GM12878 (cell line): ENCODE data around the gene MYO1D. TPM values are rescaled to one million over a fixed set of nuclear protein-coding genes. Genes with fewer than 3 reads are reported as not detected.

Experiments used
- ATAC-seq: fragments of 200-7000 bp; cut with Tn5 transposase; 3 replicates; pipeline ENCODE4 v1.9.1; 2020; ENCODE audit warnings: mild to moderate bottlenecking, moderate library complexity
- BruUV-seq: library from RNA; stranded (reverse); fragments of 400-500 nt; replicated peaks from 2 replicates; lab custom pipeline; 2021; lab: Mats Ljungman, UMichigan
- CTCF ChIA-PET: fragments of 300-600 bp; sonication (Branson Sonifier 250); formaldehyde crosslinking; extraction: SDS; loops from one replicate; lab custom pipeline; 2021; ENCODE audit warnings: inconsistent platforms; lab: Yijun Ruan, JAX
- POLR2A ChIA-PET: fragments of 350-600 bp; formaldehyde crosslinking; extraction: SDS; loops from one replicate; lab custom pipeline; 2021; ENCODE audit warnings: inconsistent platforms; lab: Charles Lee
- RAD21 ChIA-PET: fragments of 300-600 bp; sonication (Branson Sonifier 250); formaldehyde crosslinking; loops from one replicate; lab custom pipeline; 2023; ENCODE audit warnings: antibody characterized with exemption; ENCODE audit not compliant: unreplicated experiment; lab: Charles Lee
- SMC1A ChIA-PET: fragments of 300-600 bp; sonication (Branson Sonifier 250); formaldehyde crosslinking; loops from one replicate; lab custom pipeline; 2023; ENCODE audit not compliant: unreplicated experiment, uncharacterized antibody; lab: Charles Lee
- DNase-seq: peaks from one replicate; pipeline ENCODE4 v3.0.0-alpha.2; 2011; ENCODE audit warnings: low read depth, low spot score
- FAIRE-seq: peaks from 3 replicates; lab custom pipeline; 2011; peaks lifted over from hg19 to GRCh38; lab: Jason Lieb, UNC
- H2AFZ ChIP-seq: 2 replicates; pipeline ENCODE4 v1.6.0; 2011; ENCODE audit warnings: low read depth, low read length, control low read depth; ENCODE audit not compliant: control insufficient read depth
- H3K27ac ChIP-seq: 2 replicates; pipeline ENCODE4 v1.5.1; 2011; ENCODE audit warnings: control low read depth; ENCODE audit not compliant: control insufficient read depth, insufficient read depth
- H3K27me3 ChIP-seq, 2 experiments: replicated peaks in 1 of 2; 2 replicates each; pipeline versions ENCODE4 v1.6.0 to v1.6.1; 2011; ENCODE audit warnings: low read length in 1 of 2; ENCODE audit not compliant: control insufficient read depth in 2 of 2, insufficient read depth in 2 of 2
- H3K36me3 ChIP-seq, 2 experiments: 2 replicates each; pipeline ENCODE4 v1.5.1; 2011; ENCODE audit warnings: low read length in 1 of 2; ENCODE audit not compliant: control insufficient read depth in 2 of 2, insufficient read depth in 2 of 2
- H3K4me1 ChIP-seq: 2 replicates; pipeline ENCODE4 v1.6.1; 2011; ENCODE audit warnings: mild to moderate bottlenecking, low read length, moderate library complexity, mixed read lengths; ENCODE audit not compliant: control insufficient read depth, insufficient read depth
- H3K4me2 ChIP-seq: 2 replicates; pipeline ENCODE4 v1.6.0; 2011; ENCODE audit warnings: control low read depth; ENCODE audit not compliant: control insufficient read depth, insufficient read depth
- H3K4me3 ChIP-seq: fragments of 200-600 bp; sonication (generic); 2 replicates; pipeline ENCODE4 v1.5.1; 2016
- H3K79me2 ChIP-seq: 2 replicates; pipeline ENCODE4 v1.6.0; 2011; ENCODE audit warnings: low read length; ENCODE audit not compliant: control insufficient read depth, insufficient read depth
- H3K9ac ChIP-seq: 2 replicates; pipeline ENCODE4 v1.8.0; 2011; ENCODE audit warnings: low read length, control low read depth, mixed read lengths; ENCODE audit not compliant: control insufficient read depth, insufficient read depth
- H3K9me3 ChIP-seq: replicated peaks from 3 replicates; pipeline ENCODE4 v1.5.1; 2011; ENCODE audit warnings: mild to moderate bottlenecking, low read length; ENCODE audit not compliant: control insufficient read depth, insufficient read depth
- H4K20me1 ChIP-seq: 2 replicates; pipeline ENCODE4 v1.6.0; 2011; ENCODE audit not compliant: control insufficient read depth, insufficient read depth
- IRF4 ChIP-seq: IDR thresholded peaks from 2 replicates; pipeline ENCODE4 v1.6.1; 2011; ENCODE audit warnings: low read depth, low read length
- SMAD5 ChIP-seq: IDR thresholded peaks from 2 replicates; pipeline ENCODE4 v1.6.1; 2016; ENCODE audit warnings: antibody characterized with exemption, low read depth
- TCF7 ChIP-seq: IDR thresholded peaks from 2 replicates; pipeline ENCODE4 v1.6.1; 2014; ENCODE audit warnings: antibody characterized with exemption, borderline replicate concordance
- WGBS: methylation state at CpG from one replicate; pipeline ENCODE4 v1.1.6; 2016; ENCODE audit warnings: low lambda C conversion rate; ENCODE audit not compliant: insufficient replicate concordance, insufficient coverage; ENCODE audit errors: missing lambda C conversion rate; 5-methylcytosine and 5-hydroxymethylcytosine counted together
- in situ Hi-C: fragments of 300-500 bp; cut with MboI; formaldehyde crosslinking; loops from 9 replicates; pipeline ENCODE4 v1.14.3; 2018; ENCODE audit warnings: mixed read lengths
- intact Hi-C: fragments of 100-400 bp; cut with micrococcal nuclease; formaldehyde crosslinking; loops from one replicate; pipeline ENCODE4 v1.14.2; 2022; ENCODE audit not compliant: unreplicated experiment
- polyA plus RNA-seq, 11 experiments: library from polyadenylated mRNA; depleted of rRNA in 4 of 11; unstranded in 6 of 11; stranded (reverse) in 5 of 11; fragments of >200 nt; fragmentation: Nextera tagmentation in 4 of 11; fragmentation: Illumina TruSeq in 1 of 11; extraction: Ambion mirVana in 4 of 11; extraction: Trizol in 1 of 11; gene quantifications; 1 replicate in 1 of 11; 2 replicates in 10 of 11; pipeline versions ENCODE4 v1.2.1 to v1.2.3, GENCODE V29; 2011 to 2016; ENCODE audit warnings: inconsistent platforms in 2 of 11, missing spikeins in 2 of 11, low read depth in 1 of 11
- total RNA-seq, 4 experiments: library from RNA; depleted of rRNA in 3 of 4; stranded (reverse); fragments of >200 nt in 3 of 4; fragmentation: Illumina TruSeq in 1 of 4; extraction: Trizol in 1 of 4; gene quantifications; 2 replicates each; pipeline versions ENCODE4 v1.2.1 to v1.2.3, GENCODE V29; 2013 to 2021
- TF ChIP-seq, protein P1 (sequence below), 3 experiments: IDR thresholded peaks in 2 of 3; conservative IDR thresholded peaks in 1 of 3; 2 replicates each; pipeline ENCODE4 v1.5.1; 2011; ENCODE audit warnings: low read depth in 3 of 3, low read length in 3 of 3, mild to moderate bottlenecking in 3 of 3, control low read depth in 2 of 3, moderate library complexity in 2 of 3, inconsistent platforms in 1 of 3, mixed read lengths in 1 of 3; ENCODE audit not compliant: control insufficient read depth in 2 of 3, insufficient read depth in 1 of 3; ENCODE audit errors: extremely low read depth in 1 of 3

Gene MYO1D
- total and polyA plus RNA-seq, 10 of the 15 experiments (the other 5 are each of a cell fraction or from before 2014, with no cell fraction given) = 1.8 to 37.7 (median 25.4) TPM

DNA sequence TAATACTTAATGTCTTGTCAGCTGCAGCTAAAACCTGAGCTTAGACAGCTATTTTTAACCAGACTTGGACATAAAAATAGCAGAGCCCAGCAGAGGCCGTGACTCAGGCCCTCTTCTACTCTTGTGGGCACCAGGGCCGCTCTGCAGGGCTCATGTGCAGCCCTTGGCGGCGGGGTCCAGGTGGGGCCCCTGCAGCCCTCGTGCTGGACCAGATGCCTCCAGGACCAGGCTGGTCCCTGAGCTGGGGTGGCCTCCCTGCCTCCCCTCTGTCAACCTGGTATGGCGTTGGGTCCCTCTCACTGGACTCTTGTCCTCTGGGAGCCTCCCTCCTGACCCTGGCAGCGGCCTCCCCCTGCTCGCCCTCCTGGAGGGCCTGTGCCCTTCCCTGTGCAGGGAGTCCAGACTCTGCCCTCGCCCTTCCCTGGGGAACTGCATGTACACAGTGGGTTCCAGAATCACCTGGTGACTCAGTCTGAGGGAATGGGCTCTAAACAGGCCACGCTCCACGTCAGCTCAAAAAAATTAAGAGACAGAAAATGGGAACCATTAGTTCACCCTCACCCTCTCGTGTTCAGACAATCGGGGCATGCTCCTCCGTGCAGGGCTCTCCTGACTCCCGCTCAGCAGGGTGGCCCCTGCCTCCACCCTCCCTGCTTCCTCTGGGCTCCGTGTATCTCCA is 380.4 kb downstream of the MYO1D start:
- Histone ChIP-seq H3K9ac (no peak overlapping the region), H3K9me3 (no peaks in the 10 kb centered on the region), H3K27me3 (no peaks in the 10 kb centered on the region), H3K36me3 (no peaks in the 10 kb centered on the region; a peak in 2 of 4 replicates), H3K79me2 (peaks cover 7% of the 10 kb centered on the region), H3K4me3 (no peak overlapping the region), H3K4me2 (no peak overlapping the region), H4K20me1 (no peaks in the 10 kb centered on the region), H2AFZ (no peak overlapping the region), H3K4me1 (peaks cover 26% of the 10 kb centered on the region), H3K27ac (no peak overlapping the region)
- SMC1A ChIA-PET = interaction anchor here (0.6 to 1.8 kb wide), 6 partner anchors 13 to 262 kb away, joined by 3 to 11 read pairs (median 7); no protein-coding TSS in a partner anchor
- WGBS = 65% methylated on average over 13 of the region's 16 CpGs
- FAIRE-seq (no peak), ATAC-seq (no peak), DNase-seq (no peak)
- POLR2A ChIA-PET = interaction anchor here (1.4 to 12.5 kb wide), 2 partner anchors 15 to 54 kb away, joined by 6 to 308 read pairs; no protein-coding TSS in a partner anchor
- intact Hi-C loops = no loop called here
- TF ChIP-seq IRF4 (no peak), SMAD5 (no peak), TCF7 (no peak)
- TF ChIP-seq, protein P1, sequence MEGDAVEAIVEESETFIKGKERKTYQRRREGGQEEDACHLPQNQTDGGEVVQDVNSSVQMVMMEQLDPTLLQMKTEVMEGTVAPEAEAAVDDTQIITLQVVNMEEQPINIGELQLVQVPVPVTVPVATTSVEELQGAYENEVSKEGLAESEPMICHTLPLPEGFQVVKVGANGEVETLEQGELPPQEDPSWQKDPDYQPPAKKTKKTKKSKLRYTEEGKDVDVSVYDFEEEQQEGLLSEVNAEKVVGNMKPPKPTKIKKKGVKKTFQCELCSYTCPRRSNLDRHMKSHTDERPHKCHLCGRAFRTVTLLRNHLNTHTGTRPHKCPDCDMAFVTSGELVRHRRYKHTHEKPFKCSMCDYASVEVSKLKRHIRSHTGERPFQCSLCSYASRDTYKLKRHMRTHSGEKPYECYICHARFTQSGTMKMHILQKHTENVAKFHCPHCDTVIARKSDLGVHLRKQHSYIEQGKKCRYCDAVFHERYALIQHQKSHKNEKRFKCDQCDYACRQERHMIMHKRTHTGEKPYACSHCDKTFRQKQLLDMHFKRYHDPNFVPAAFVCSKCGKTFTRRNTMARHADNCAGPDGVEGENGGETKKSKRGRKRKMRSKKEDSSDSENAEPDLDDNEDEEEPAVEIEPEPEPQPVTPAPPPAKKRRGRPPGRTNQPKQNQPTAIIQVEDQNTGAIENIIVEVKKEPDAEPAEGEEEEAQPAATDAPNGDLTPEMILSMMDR (IDR thresholded peaks at IDR 0.05 in 2 of 3, conservative IDR thresholded peaks at IDR 0.05 in 1 of 3; ENCODE audit: control insufficient read depth in 2 of 3, extremely low read depth in 1 of 3, insufficient read depth in 1 of 3, low read depth in 3 of 3, low read length in 3 of 3) = no peak
- CTCF ChIA-PET = no interaction called here
- in situ Hi-C loops = no loop called here
- RAD21 ChIA-PET = interaction anchor here (16.4 kb wide), 1 partner anchor 22 kb away, joined by 543 read pairs; no protein-coding TSS in a partner anchor
- BruUV-seq = no TSS peak
